Measurements from ENCODE around the gene PLXNA2.

DNA sequence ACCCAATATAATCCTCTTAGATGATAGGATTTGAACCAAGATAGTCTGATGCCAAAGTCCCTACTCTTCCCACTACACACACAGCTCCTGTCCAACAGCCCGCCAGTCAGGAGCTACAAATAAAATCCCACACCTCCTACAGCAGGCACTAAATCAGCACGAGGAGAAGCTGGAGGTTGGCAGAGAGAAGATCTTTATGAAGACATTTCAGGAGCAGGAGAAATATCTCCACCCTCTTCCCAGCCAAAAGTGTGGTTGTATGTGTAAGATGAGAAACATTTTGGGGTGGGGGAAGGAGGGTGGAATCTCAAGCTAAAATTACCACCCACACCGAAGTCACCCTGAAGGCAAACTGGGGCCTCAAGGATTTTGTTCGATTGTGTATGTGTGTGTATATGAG lies 54.5 kb downstream of the PLXNA2 start:
- TF ChIP-seq, protein P1, sequence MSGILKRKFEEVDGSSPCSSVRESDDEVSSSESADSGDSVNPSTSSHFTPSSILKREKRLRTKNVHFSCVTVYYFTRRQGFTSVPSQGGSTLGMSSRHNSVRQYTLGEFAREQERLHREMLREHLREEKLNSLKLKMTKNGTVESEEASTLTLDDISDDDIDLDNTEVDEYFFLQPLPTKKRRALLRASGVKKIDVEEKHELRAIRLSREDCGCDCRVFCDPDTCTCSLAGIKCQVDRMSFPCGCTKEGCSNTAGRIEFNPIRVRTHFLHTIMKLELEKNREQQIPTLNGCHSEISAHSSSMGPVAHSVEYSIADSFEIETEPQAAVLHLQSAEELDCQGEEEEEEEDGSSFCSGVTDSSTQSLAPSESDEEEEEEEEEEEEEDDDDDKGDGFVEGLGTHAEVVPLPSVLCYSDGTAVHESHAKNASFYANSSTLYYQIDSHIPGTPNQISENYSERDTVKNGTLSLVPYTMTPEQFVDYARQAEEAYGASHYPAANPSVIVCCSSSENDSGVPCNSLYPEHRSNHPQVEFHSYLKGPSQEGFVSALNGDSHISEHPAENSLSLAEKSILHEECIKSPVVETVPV (CRISPR knock-in tag; IDR thresholded peaks at IDR 0.05): no peak
- no peak for TF ChIP-seq CSDC2 (CRISPR knock-in tag; IDR thresholded peaks at IDR 0.05)
